LNCaP clone FGC (cell line): Measurements from ENCODE around the gene CA10.

Source experiments
- DNase-seq: peaks from one replicate; pipeline ENCODE4 v3.0.0-alpha.2; 2011; ENCODE audit warnings: low read depth
- H3K4me3 ChIP-seq: 2 replicates; pipeline ENCODE4 v1.5.1; 2011; ENCODE audit warnings: mild to moderate bottlenecking, low read depth, low read length, control low read depth
- TF ChIP-seq, protein P1 (sequence below): IDR thresholded peaks from 2 replicates; pipeline ENCODE4 v1.5.1; 2012; ENCODE audit warnings: mild to moderate bottlenecking; ENCODE audit not compliant: control insufficient read depth, insufficient read depth; ENCODE audit errors: extremely low read depth

Gene CA10

DNA sequence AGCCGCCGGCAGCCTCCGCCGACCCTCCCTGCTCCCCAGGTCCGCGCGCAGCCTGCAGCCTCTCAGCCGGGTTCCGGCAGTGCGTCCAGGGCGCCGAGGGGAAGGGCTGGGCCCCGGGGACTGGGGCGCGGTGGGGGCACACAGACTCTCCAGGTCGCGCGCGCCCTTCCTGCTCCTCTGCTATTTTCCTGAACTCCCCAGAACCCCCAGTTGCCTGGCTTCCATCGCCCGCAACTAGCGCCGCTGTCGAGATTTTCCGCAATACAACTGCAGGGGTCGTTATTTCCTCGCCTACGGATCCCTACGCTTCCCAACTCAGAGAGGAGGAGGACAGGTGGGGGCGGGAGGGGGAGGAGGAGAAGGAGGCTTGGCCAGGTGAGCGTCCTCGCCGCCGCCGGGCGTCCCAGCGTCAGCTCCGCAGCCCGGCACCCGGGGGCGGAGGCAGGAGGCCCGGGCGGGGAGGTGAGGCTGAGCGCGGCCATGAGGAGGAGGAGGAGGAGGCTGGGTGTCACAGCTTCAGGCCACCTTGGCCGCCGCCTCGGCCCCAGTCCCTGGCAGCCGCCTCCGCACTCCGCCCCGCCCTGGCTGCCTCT lies at the start of gene CA10:
Gene CA10 (minus strand): TSS at position 265 of the 593 bp plus-strand sequence.
- no peak within 1 kb of the TSS for H3K4me3 ChIP-seq
- DNase-seq = no peak
- TF ChIP-seq, protein P1, sequence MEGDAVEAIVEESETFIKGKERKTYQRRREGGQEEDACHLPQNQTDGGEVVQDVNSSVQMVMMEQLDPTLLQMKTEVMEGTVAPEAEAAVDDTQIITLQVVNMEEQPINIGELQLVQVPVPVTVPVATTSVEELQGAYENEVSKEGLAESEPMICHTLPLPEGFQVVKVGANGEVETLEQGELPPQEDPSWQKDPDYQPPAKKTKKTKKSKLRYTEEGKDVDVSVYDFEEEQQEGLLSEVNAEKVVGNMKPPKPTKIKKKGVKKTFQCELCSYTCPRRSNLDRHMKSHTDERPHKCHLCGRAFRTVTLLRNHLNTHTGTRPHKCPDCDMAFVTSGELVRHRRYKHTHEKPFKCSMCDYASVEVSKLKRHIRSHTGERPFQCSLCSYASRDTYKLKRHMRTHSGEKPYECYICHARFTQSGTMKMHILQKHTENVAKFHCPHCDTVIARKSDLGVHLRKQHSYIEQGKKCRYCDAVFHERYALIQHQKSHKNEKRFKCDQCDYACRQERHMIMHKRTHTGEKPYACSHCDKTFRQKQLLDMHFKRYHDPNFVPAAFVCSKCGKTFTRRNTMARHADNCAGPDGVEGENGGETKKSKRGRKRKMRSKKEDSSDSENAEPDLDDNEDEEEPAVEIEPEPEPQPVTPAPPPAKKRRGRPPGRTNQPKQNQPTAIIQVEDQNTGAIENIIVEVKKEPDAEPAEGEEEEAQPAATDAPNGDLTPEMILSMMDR = no peak

DNA sequence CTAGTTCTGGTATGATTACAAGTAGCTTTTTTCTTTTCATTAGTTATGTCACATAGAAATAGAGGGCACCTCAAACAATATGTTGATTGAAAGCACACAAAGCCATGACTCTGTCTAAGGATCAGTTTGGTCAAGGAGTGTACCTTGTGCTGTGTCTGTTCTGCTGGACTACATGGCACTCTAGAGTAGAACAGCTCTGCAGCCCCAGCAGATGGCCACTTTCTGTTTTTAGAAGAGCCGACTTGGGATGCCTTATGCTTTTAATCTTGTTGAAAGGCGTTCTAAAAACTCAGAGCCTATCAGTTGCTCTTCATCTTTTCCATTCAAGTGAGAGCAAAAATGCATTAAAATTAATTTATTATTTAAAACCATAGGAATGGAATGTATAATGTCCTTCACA lies 49.3 kb upstream of the CA10 start:
- DNase-seq = no peak
- TF ChIP-seq, protein P1 = no peak

DNA sequence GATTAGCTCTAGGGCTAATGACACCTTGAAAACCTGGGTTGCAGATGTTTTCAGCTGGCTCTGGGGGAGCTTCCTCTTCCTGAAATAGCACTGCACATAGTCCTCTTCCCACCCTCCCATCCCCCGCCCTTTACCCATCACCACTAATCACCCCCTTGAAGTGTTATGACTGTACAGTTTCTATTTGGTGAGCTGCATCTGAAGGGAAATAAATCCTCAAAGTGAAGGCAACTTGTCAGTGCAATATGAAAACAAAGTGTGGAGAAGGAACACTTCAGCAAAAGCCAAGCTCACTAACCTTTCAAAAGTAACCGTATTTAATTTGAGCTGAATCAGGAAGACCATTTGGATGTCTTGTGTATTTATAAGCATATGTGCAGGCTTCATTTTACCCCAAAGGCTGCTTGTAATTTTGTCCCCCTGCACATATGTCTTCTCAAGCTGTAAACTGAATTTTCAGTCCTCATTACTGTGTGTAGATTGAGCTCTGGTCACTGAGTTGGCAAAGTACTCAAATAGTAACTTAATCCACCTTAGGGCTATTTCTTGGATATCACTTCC lies 44.1 kb upstream of the CA10 start:
- TF ChIP-seq, protein P1 = no peak
- DNase-seq = no peak
- H3K4me3 ChIP-seq = no peak overlapping the region

More for the DNA sequence above, 49.3 kb upstream of the CA10 start:
- H3K4me3 ChIP-seq = no peak overlapping the region

DNA sequence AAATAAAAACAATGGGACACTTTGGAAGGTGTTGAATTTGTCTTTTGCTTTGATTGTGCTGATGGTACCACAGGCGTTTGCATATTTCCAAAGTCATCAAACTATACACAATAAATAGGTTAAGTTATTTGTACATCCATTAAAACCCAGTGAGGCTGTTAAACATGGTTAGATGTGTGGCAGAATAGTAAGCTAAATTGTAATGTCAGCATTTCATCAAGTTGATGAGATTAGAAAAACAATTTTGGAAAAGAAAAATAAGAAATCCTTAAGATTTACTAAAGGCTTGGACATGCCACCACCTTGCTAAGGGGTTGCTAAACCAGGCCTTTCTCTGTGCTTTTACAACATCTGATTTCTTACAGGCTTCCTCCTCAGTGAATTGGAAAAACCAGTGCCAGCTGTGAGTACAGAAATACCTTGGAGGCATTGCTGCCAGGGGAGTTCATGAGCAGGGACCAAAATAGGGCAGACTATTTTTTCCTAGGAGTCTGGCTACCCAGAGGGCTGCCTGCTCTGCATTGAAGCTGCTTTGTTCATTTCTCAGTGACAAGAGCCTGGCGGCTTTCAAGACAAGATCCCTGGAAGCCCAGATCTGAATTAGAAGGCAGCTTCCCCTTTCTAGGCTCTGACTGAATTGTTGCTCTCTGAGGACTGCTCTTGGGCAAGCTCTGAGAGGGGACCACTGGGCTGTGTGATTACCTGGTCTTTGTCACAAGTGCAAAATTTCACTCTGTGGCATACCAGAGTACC lies 43.4 kb upstream of the CA10 start:
- TF ChIP-seq, protein P1 = no peak
- H3K4me3 ChIP-seq = no peak overlapping the region
- no peak for DNase-seq

DNA sequence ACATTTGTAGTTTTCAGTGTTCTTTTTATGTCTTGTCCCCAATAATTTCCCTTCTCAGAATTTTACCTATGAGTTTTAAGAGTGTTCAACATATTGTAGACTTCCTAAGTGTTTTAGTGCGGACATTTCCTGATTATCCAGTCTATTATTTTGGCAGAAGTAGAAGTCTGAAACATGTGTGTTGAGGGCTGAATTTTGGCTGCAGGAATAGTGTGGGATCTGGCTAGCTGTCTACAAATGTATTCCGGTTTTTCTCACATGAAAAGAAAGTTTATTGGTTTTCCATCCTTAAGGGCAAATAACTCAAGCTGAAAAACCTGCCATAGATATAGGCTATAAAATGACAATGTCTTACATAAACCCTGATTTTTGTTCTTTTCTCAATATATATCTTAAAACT lies 33.0 kb upstream of the CA10 start:
- no peak for DNase-seq
- H3K4me3 ChIP-seq = no peak overlapping the region
- TF ChIP-seq, protein P1 = no peak

DNA sequence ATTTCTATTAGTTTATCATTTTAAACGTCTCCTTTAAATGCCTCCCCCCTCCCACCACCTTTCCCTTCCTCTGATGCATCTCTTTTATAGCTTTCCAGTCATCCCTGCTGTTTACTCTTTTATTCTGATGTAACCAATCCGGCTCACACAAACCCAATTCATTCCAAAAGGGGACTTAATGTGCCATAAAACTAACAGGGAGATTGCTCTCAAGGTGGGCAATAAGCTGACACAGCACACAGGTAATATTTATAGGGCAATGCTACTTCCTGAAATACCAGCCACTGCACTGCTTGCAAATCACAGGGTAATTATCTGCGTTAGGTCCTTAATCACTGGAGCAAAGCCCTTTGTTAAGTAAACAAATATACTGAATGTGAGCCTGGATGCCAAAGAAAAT lies 23.3 kb upstream of the CA10 start:
- TF ChIP-seq, protein P1 = no peak
- H3K4me3 ChIP-seq = no peak overlapping the region
- DNase-seq = no peak
